ENCODE results near the gene CKMT1B. TPM values are rescaled to one million over a fixed set of nuclear protein-coding genes. Genes with fewer than 3 reads are reported as not detected.
"Not testable (repeated sequence)": the region's sequence is repeated elsewhere in the genome, so short reads cannot be mapped to it uniquely, and the experiment has no call there.

Gene CKMT1B
- not detected in 2 replicates for total RNA-seq (2014; rRNA removed; shearing (Covaris generic))

GRCh38 chr15:43593328-43594190, at the start of gene CKMT1B:
TSS of gene CKMT1B (plus strand) at chr15:43594027. CDS start at chr15:43594219, 192 bp downstream.
- not testable (repeated sequence) for DNase-seq (ENCODE audit: low spot score)

- no peak for DNase-seq (ENCODE audit: low spot score)
These were observed 49.6 kb upstream of the CKMT1B start for GRCh38 chr15:43544266-43544665.

GRCh38 chr15:43545426-43545825, 48.4 kb upstream of the CKMT1B start:
- no peak for DNase-seq (ENCODE audit: low spot score)

GRCh38 chr15:43547539-43547938, 46.3 kb upstream of the CKMT1B start:
- DNase-seq (ENCODE audit: low spot score): no peak

- no peak for DNase-seq (ENCODE audit: low spot score)
These were observed 43.1 kb upstream of the CKMT1B start for GRCh38 chr15:43550527-43551363.

GRCh38 chr15:43552256-43552655, 41.6 kb upstream of the CKMT1B start:
- DNase-seq (ENCODE audit: low spot score): no peak

- no peak for DNase-seq (ENCODE audit: low spot score)
These were observed 40.8 kb upstream of the CKMT1B start for GRCh38 chr15:43552986-43553385.

- DNase-seq (ENCODE audit: low spot score): not testable (repeated sequence)
These were observed 31.1 kb upstream of the CKMT1B start for GRCh38 chr15:43562753-43563152.

GRCh38 chr15:43563793-43564192, 30.0 kb upstream of the CKMT1B start:
- DNase-seq (ENCODE audit: low spot score): not testable (repeated sequence)

GRCh38 chr15:43566615-43567014, 27.2 kb upstream of the CKMT1B start:
- DNase-seq (ENCODE audit: low spot score): not testable (repeated sequence)

GRCh38 chr15:43574607-43575006, 19.2 kb upstream of the CKMT1B start:
- not testable (repeated sequence) for DNase-seq (ENCODE audit: low spot score)

GRCh38 chr15:43589778-43590466, 3.9 kb upstream of the CKMT1B start, which contains the start of gene PPIP5K1:
TSS of gene PPIP5K1 (minus strand) at chr15:43590208. CDS start at chr15:43584504, 5,704 bp downstream.
- DNase-seq (ENCODE audit: low spot score): not testable (repeated sequence)

- DNase-seq (ENCODE audit: low spot score): not testable (repeated sequence)
These were observed 986 bp upstream of the CKMT1B start for GRCh38 chr15:43592841-43593240.

- not testable (repeated sequence) for DNase-seq (ENCODE audit: low spot score)
These were observed 5.3 kb downstream of the CKMT1B start for GRCh38 chr15:43599131-43599530.

GRCh38 chr15:43600200-43600599, 6.4 kb downstream of the CKMT1B start:
- not testable (repeated sequence) for DNase-seq (ENCODE audit: low spot score)

GRCh38 chr15:43602233-43602632, 8.4 kb downstream of the CKMT1B start:
- DNase-seq (ENCODE audit: low spot score): peak; percentile 73

- DNase-seq (ENCODE audit: low spot score): not testable (repeated sequence)
These were observed 23.9 kb downstream of the CKMT1B start for GRCh38 chr15:43617750-43618149.

GRCh38 chr15:43618700-43619099, 24.9 kb downstream of the CKMT1B start, which contains the start of gene STRC:
TSS of gene STRC (minus strand) at chr15:43618800. CDS start at chr15:43618722, 78 bp downstream.
- not testable (repeated sequence) for DNase-seq (ENCODE audit: low spot score)

GRCh38 chr15:43622068-43622799, 28.4 kb downstream of the CKMT1B start:
- DNase-seq (ENCODE audit: low spot score): peak; percentile 45

- no peak for DNase-seq (ENCODE audit: low spot score)
These were observed 31.3 kb downstream of the CKMT1B start for GRCh38 chr15:43625106-43625505.

GRCh38 chr15:43626937-43627336, 33.1 kb downstream of the CKMT1B start:
- DNase-seq (ENCODE audit: low spot score): not testable (repeated sequence)

Measured in A172 (cell line).